Adipose tissue (tissue), 3 donors: Measurements from ENCODE around the gene CAPRIN1. TPM values are rescaled to one million over a fixed set of nuclear protein-coding genes. Genes with fewer than 3 reads are reported as not detected.

Experiments used
- H3K27ac ChIP-seq: one replicate; pipeline ENCODE4 v1.5.1; 2013; ENCODE audit warnings: low read depth, low read length
- WGBS, 3 donors: extraction: QIAGEN DNeasy Blood & Tissue Kit; methylation state at CpG; one replicate each; pipeline ENCODE4 v1.1.7; 2013; 5-methylcytosine and 5-hydroxymethylcytosine counted together
- polyA plus RNA-seq, 3 donors: library from polyadenylated mRNA; stranded (reverse); fragments of 200-250 nt; gene quantifications; one replicate each; pipeline ENCODE4 v1.2.3, GENCODE V29; 2013
- donor health status: healthy with polysubstance abuse.
- donor health status: Bipolar disorder and iron deficiency.
- donor health status: healthy.

Gene CAPRIN1
- polyA plus RNA-seq, 3 donors, result 47.9 to 95.3 (median 66.0) TPM

- WGBS, 3 donors, result 78 to 84% (median 84%) methylated on average over 4 of the region's 4 CpGs
- no peak overlapping the region for H3K27ac ChIP-seq
These were observed 73.5 kb downstream of the CAPRIN1 start for GRCh38 chr11:34124885-34125668.

GRCh38 chr11:34126959-34127848 is 75.7 kb downstream of the CAPRIN1 start:
- WGBS, 3 donors, result 93 to 94% (median 94%) methylated on average over 12 of the region's 12 CpGs
- no peak overlapping the region for H3K27ac ChIP-seq

- WGBS, 3 donors, result 98 to 100% (median 99%) methylated on average over 3 of the region's 3 CpGs
- no peak overlapping the region for H3K27ac ChIP-seq
These were observed 77.3 kb downstream of the CAPRIN1 start for GRCh38 chr11:34128824-34129223.

- no peak overlapping the region for H3K27ac ChIP-seq
- WGBS, 3 donors, result 93 to 96% (median 94%) methylated on average over 4 of the region's 4 CpGs
These were observed 80.9 kb downstream of the CAPRIN1 start for GRCh38 chr11:34132261-34132965.

- no peak overlapping the region for H3K27ac ChIP-seq
- 88 to 91% (median 89%) methylated on average over 5 of the region's 5 CpGs for WGBS, 3 donors
These were observed 83.2 kb downstream of the CAPRIN1 start for GRCh38 chr11:34134765-34135164.

- 90 to 96% (median 95%) methylated on average over 3 of the region's 3 CpGs for WGBS, 3 donors
These were observed 83.9 kb downstream of the CAPRIN1 start for GRCh38 chr11:34135439-34135838.

GRCh38 chr11:34136420-34136819 is 84.9 kb downstream of the CAPRIN1 start:
- H3K27ac ChIP-seq, result no peak overlapping the region
- WGBS, 3 donors, result 89 to 95% (median 95%) methylated on average over 8 of the region's 8 CpGs

More at GRCh38 chr11:34135439-34135838, 83.9 kb downstream of the CAPRIN1 start:
- H3K27ac ChIP-seq, result no peak overlapping the region

- WGBS, 3 donors, result 89 to 93% (median 92%) methylated on average over 7 of the region's 7 CpGs
- H3K27ac ChIP-seq, result no peak overlapping the region
These were observed 87.8 kb downstream of the CAPRIN1 start for GRCh38 chr11:34139346-34139745.

GRCh38 chr11:34140149-34140548 is 88.6 kb downstream of the CAPRIN1 start:
- no peak overlapping the region for H3K27ac ChIP-seq
- WGBS, 3 donors, result 90 to 96% (median 95%) methylated on average over 11 of the region's 11 CpGs

GRCh38 chr11:34143048-34143447 is 91.5 kb downstream of the CAPRIN1 start:
- no peak overlapping the region for H3K27ac ChIP-seq
- 71 to 88% (median 87%) methylated on average over 2 of the region's 2 CpGs for WGBS, 3 donors

GRCh38 chr11:34145073-34145472 is 93.5 kb downstream of the CAPRIN1 start:
- WGBS, 3 donors, result 81 to 90% (median 87%) methylated on average over 5 of the region's 5 CpGs
- no peak overlapping the region for H3K27ac ChIP-seq

GRCh38 chr11:34145847-34146381 is 94.4 kb downstream of the CAPRIN1 start:
- 81 to 89% (median 86%) methylated on average over 8 of the region's 8 CpGs for WGBS, 3 donors
- no peak overlapping the region for H3K27ac ChIP-seq

GRCh38 chr11:34146411-34146810 is 94.9 kb downstream of the CAPRIN1 start:
- 88 to 92% (median 90%) methylated on average over 12 of the region's 12 CpGs for WGBS, 3 donors
- H3K27ac ChIP-seq, result no peak overlapping the region

- no peak overlapping the region for H3K27ac ChIP-seq
- 62 to 81% (median 76%) methylated on average over 5 of the region's 5 CpGs for WGBS, 3 donors
These were observed 95.3 kb downstream of the CAPRIN1 start for GRCh38 chr11:34146866-34147265.

- WGBS, 3 donors, result 87 to 89% (median 88%) methylated on average over 8 of the region's 8 CpGs
- H3K27ac ChIP-seq, result no peak overlapping the region
These were observed 96.0 kb downstream of the CAPRIN1 start for GRCh38 chr11:34147581-34147980.

- WGBS, 3 donors, result 69 to 88% (median 75%) methylated on average over 16 of the region's 16 CpGs
- no peak overlapping the region for H3K27ac ChIP-seq
These were observed 97.1 kb downstream of the CAPRIN1 start for GRCh38 chr11:34148504-34149165.

GRCh38 chr11:34149274-34149673 is 97.7 kb downstream of the CAPRIN1 start:
- no peak overlapping the region for H3K27ac ChIP-seq
- 93 to 95% (median 94%) methylated on average over 7 of the region's 7 CpGs for WGBS, 3 donors

GRCh38 chr11:34149786-34150185 is 98.3 kb downstream of the CAPRIN1 start:
- no peak overlapping the region for H3K27ac ChIP-seq
- WGBS, 3 donors, result 84 to 87% (median 85%) methylated on average over 13 of the region's 13 CpGs
